HCT116 (cell line): Measurements from ENCODE around the gene CIAO2B. TPM values are rescaled to one million over a fixed set of nuclear protein-coding genes. Genes with fewer than 3 reads are reported as not detected.

ENCODE experiments used
- ATAC-seq: fragments of 200-7000 bp; cut with Tn5 transposase; 2 replicates; pipeline ENCODE4 v1.9.1; 2020; ENCODE audit warnings: mild to moderate bottlenecking, moderate library complexity
- BruUV-seq: library from RNA; stranded (reverse); fragments of 400-500 nt; replicated peaks from 2 replicates; lab custom pipeline; 2021; lab: Mats Ljungman, UMichigan
- CTCF ChIA-PET: fragments of 300-600 bp; sonication (Branson Sonifier 250); formaldehyde crosslinking; loops from one replicate; lab custom pipeline; 2021; ENCODE audit warnings: antibody characterized with exemption; lab: Charles Lee
- POLR2A ChIA-PET: fragments of 300-600, 350-600 bp; sonication (Branson Sonifier 250); formaldehyde crosslinking; loops from one replicate; lab custom pipeline; 2021; ENCODE audit warnings: antibody characterized with exemption; lab: Charles Lee
- RAD21 ChIA-PET, 2 experiments: fragments of 300-600 bp; sonication (Branson Sonifier 250); formaldehyde crosslinking; loops; one replicate each; lab custom pipeline; 2023; ENCODE audit warnings: low total read pairs in 2 of 2; ENCODE audit not compliant: uncharacterized antibody in 2 of 2, unreplicated experiment in 2 of 2, low non-redundant PET in 1 of 2; lab: Charles Lee
- DNase-seq: peaks from one replicate; pipeline ENCODE4 v3.0.0-alpha.2; 2010; ENCODE audit warnings: low read depth, low spot score
- H2AFZ ChIP-seq: fragments of 200-600 bp; shearing (Covaris generic), sonication (generic); 2 replicates; pipeline ENCODE4 v1.6.1; 2017; ENCODE audit warnings: low read depth, mixed run types, mixed read lengths, antibody characterized with exemption, low read length; ENCODE audit not compliant: poor library complexity, severe bottlenecking
- H3K27ac ChIP-seq: 2 replicates; pipeline ENCODE4 v1.5.1; 2012; ENCODE audit warnings: low read depth, low read length
- H3K27me3 ChIP-seq: fragments of 200-600 bp; sonication (generic); 2 replicates; pipeline ENCODE4 v1.6.1; 2016; ENCODE audit warnings: mixed run types, low read length, mixed read lengths; ENCODE audit not compliant: insufficient read depth
- H3K36me3 ChIP-seq, 2 experiments: fragments of 200-500 bp in 1 of 2; fragments of 200-600 bp in 1 of 2; sonication (Bioruptor generic) in 1 of 2; sonication (generic) in 1 of 2; 2 replicates each; pipeline versions ENCODE4 v1.5.1 to v1.6.1; 2014 to 2016; ENCODE audit warnings: low read length in 2 of 2, inconsistent platforms in 1 of 2, mixed read lengths in 1 of 2, mixed run types in 1 of 2; ENCODE audit not compliant: insufficient read depth in 2 of 2, control insufficient read depth in 1 of 2
- H3K4me1 ChIP-seq, 2 experiments: fragments of 200-600 bp in 1 of 2; sonication (generic) in 1 of 2; 2 replicates each; pipeline versions ENCODE4 v1.5.1 to v1.6.1; 2012 to 2017; ENCODE audit warnings: low read length in 2 of 2, inconsistent platforms in 1 of 2, mild to moderate bottlenecking in 1 of 2, mixed read lengths in 1 of 2, mixed run types in 1 of 2, moderate library complexity in 1 of 2; ENCODE audit not compliant: insufficient read depth in 2 of 2, control insufficient read depth in 1 of 2
- H3K4me2 ChIP-seq: fragments of 200-600 bp; sonication (generic); 2 replicates; pipeline ENCODE4 v1.6.1; 2017; ENCODE audit warnings: mixed run types, low read length, mixed read lengths
- H3K4me3 ChIP-seq, 2 experiments: fragments of 200-600 bp in 1 of 2; sonication (generic) in 1 of 2; replicated peaks in 1 of 2; 2 replicates each; pipeline ENCODE4 v1.5.1; 2011 to 2016; ENCODE audit warnings: low read length in 2 of 2, control low read depth in 1 of 2, low read depth in 1 of 2, mild to moderate bottlenecking in 1 of 2, mixed read lengths in 1 of 2, mixed run types in 1 of 2
- H3K79me2 ChIP-seq: fragments of 200-600 bp; sonication (generic); 2 replicates; pipeline ENCODE4 v1.6.1; 2017; ENCODE audit warnings: mild to moderate bottlenecking, mixed run types, low read length, moderate library complexity, mixed read lengths; ENCODE audit not compliant: insufficient read depth
- H3K9ac ChIP-seq: fragments of 200-600 bp; sonication (generic); 2 replicates; pipeline ENCODE4 v1.6.1; 2016; ENCODE audit warnings: low read length, mixed read lengths
- H3K9me2 ChIP-seq: fragments of 200-600 bp; sonication (generic), shearing (Covaris generic); 2 replicates; pipeline ENCODE4 v1.6.1; 2017; ENCODE audit warnings: mixed run types, mild to moderate bottlenecking, moderate library complexity; ENCODE audit not compliant: insufficient read depth
- H3K9me3 ChIP-seq, 2 experiments: fragments of 200-500 bp in 1 of 2; fragments of 200-600 bp in 1 of 2; sonication (Bioruptor generic) in 1 of 2; sonication (generic) in 1 of 2; 2 replicates each; pipeline ENCODE4 v1.6.1; 2014 to 2017; ENCODE audit warnings: low read length in 2 of 2, mixed read lengths in 2 of 2, inconsistent platforms in 1 of 2, low read depth in 1 of 2, mild to moderate bottlenecking in 1 of 2, mixed run types in 1 of 2, moderate library complexity in 1 of 2; ENCODE audit not compliant: control insufficient read depth in 1 of 2, insufficient read depth in 1 of 2
- H4K20me1 ChIP-seq: fragments of 200-600 bp; sonication (generic), shearing (Covaris generic); 2 replicates; pipeline ENCODE4 v1.6.1; 2017; ENCODE audit warnings: mixed run types, mild to moderate bottlenecking, moderate library complexity; ENCODE audit not compliant: insufficient read depth
- ATF3 ChIP-seq: IDR thresholded peaks from 2 replicates; pipeline ENCODE4 v1.6.1; 2012
- CBX3 ChIP-seq: IDR thresholded peaks from 2 replicates; pipeline ENCODE4 v1.6.1; 2012; ENCODE audit warnings: low read depth
- CEBPB ChIP-seq: IDR thresholded peaks from 2 replicates; pipeline ENCODE4 v1.6.1; 2012; ENCODE audit warnings: low read depth
- CTCF ChIP-seq, 3 experiments: fragments of 200-600 bp in 1 of 3; sonication (generic) in 1 of 3; IDR thresholded peaks in 2 of 3; conservative IDR thresholded peaks in 1 of 3; 2 replicates each; pipeline ENCODE4 v1.5.1; 2012 to 2017; ENCODE audit warnings: low read depth in 2 of 3, low read length in 2 of 3, antibody characterized with exemption in 1 of 3, borderline replicate concordance in 1 of 3, control low read depth in 1 of 3, mild to moderate bottlenecking in 1 of 3, mixed read lengths in 1 of 3, mixed run types in 1 of 3, moderate library complexity in 1 of 3; ENCODE audit not compliant: insufficient read depth in 1 of 3
- EGR1 ChIP-seq: IDR thresholded peaks from 2 replicates; pipeline ENCODE4 v1.6.1; 2012; ENCODE audit warnings: low read depth
- EZH2 ChIP-seq: fragments of 200-600 bp; sonication (generic); IDR thresholded peaks from 2 replicates; pipeline ENCODE4 v1.6.1; 2017; ENCODE audit warnings: antibody characterized with exemption, mixed run types
- EZH2phosphoT487 ChIP-seq: fragments of 200-600 bp; IDR thresholded peaks from 2 replicates; pipeline ENCODE4 v1.6.1; 2018; ENCODE audit warnings: antibody characterized with exemption, borderline replicate concordance
- JUND ChIP-seq: IDR thresholded peaks from 2 replicates; pipeline ENCODE4 v1.6.1; 2012
- MAX ChIP-seq: IDR thresholded peaks from 2 replicates; pipeline ENCODE4 v1.6.1; 2012
- POLR2A ChIP-seq: IDR thresholded peaks from 2 replicates; pipeline ENCODE4 v1.7.0; 2011; ENCODE audit warnings: borderline replicate concordance; ENCODE audit not compliant: insufficient read depth, insufficient read length; ENCODE audit errors: extremely low read depth
- POLR2AphosphoS5 ChIP-seq: IDR thresholded peaks from 2 replicates; pipeline ENCODE4 v1.6.1; 2011; ENCODE audit warnings: mild to moderate bottlenecking, low read depth, low read length, moderate library complexity
- RAD21 ChIP-seq: IDR thresholded peaks from 2 replicates; pipeline ENCODE4 v1.6.1; 2012; ENCODE audit warnings: low read depth, mild to moderate bottlenecking
- SIN3A ChIP-seq: IDR thresholded peaks from 2 replicates; pipeline ENCODE4 v1.6.1; 2012; ENCODE audit warnings: low read depth
- SP1 ChIP-seq: IDR thresholded peaks from 2 replicates; pipeline ENCODE4 v1.6.1; 2012; ENCODE audit warnings: low read depth
- SRF ChIP-seq: IDR thresholded peaks from 2 replicates; pipeline ENCODE4 v1.6.1; 2012; ENCODE audit warnings: low read depth
- TCF7L2 ChIP-seq: IDR thresholded peaks from 2 replicates; pipeline ENCODE4 v1.7.0; 2011; ENCODE audit warnings: borderline replicate concordance, inconsistent platforms; ENCODE audit not compliant: insufficient read depth, insufficient read length; ENCODE audit errors: extremely low read depth
- ZFX ChIP-seq: fragments of 450-650 bp; IDR thresholded peaks from 2 replicates; pipeline ENCODE4 v1.6.1; 2017
- intact Hi-C: fragments of 100-400 bp; cut with micrococcal nuclease; formaldehyde crosslinking; loops from 2 replicates; pipeline ENCODE4 v1.10.0; 2022
- total RNA-seq: library from RNA; stranded (reverse); gene quantifications from one replicate; pipeline ENCODE4 v1.2.1, GENCODE V29; 2021; ENCODE audit not compliant: unreplicated experiment

Gene CIAO2B
- total RNA-seq, 1 experiment from 2014 or later, result 113 TPM

- Histone ChIP-seq H3K27me3 (no peaks in the 10 kb centered on the region), H3K9me2 (no peaks in the 10 kb centered on the region), H3K9me3 (no peaks in the 10 kb centered on the region), H3K36me3 (no peaks in the 10 kb centered on the region), H2AFZ (no peak overlapping the region), H3K27ac (no peak overlapping the region), H4K20me1 (no peaks in the 10 kb centered on the region), H3K9ac (no peak overlapping the region), H3K79me2 (no peaks in the 10 kb centered on the region), H3K4me3 (no peak overlapping the region), H3K4me1 (peaks cover 0 to 13% of the 10 kb centered on the region in 2 experiments; a peak in 2 of 4 replicates), H3K4me2 (no peak overlapping the region)
- ChIA-PET POLR2A (no interaction called here), RAD21 (no interaction called here), CTCF (no interaction called here)
- BruUV-seq, result no TSS peak
- ATAC-seq, result no peak
- no peak for DNase-seq
- intact Hi-C loops, result no loop called here
- no peak for TF ChIP-seq EZH2
- no peak for TF ChIP-seq POLR2A
- no peak for TF ChIP-seq CEBPB
- no peak for TF ChIP-seq JUND
- TF ChIP-seq SP1, result no peak
- no peak for TF ChIP-seq RAD21
- no peak for TF ChIP-seq CTCF (IDR thresholded peaks at IDR 0.05 in 2 of 3, conservative IDR thresholded peaks at IDR 0.05 in 1 of 3; ENCODE audit: borderline replicate concordance in 1 of 3, insufficient read depth in 1 of 3, low read depth in 2 of 3, low read length in 2 of 3)
- TF ChIP-seq POLR2AphosphoS5, result no peak
- TF ChIP-seq EGR1, result no peak
- no peak for TF ChIP-seq SRF
Observed at GRCh38 chr16:66913711-66914110, 20.5 kb downstream of the CIAO2B start.

GRCh38 chr16:66913081-66913480 is 21.1 kb downstream of the CIAO2B start:
- RAD21 ChIA-PET, result no interaction called here

More at GRCh38 chr16:66913081-66913480, 21.1 kb downstream of the CIAO2B start:
- ATAC-seq, result no peak
- Histone ChIP-seq H3K4me3 (no peak overlapping the region), H3K36me3 (no peaks in the 10 kb centered on the region), H3K27me3 (no peaks in the 10 kb centered on the region), H3K9me3 (no peaks in the 10 kb centered on the region), H3K79me2 (no peaks in the 10 kb centered on the region), H3K9me2 (no peaks in the 10 kb centered on the region), H4K20me1 (no peaks in the 10 kb centered on the region), H3K27ac (no peak overlapping the region), H3K4me1 (peaks cover 0 to 13% of the 10 kb centered on the region in 2 experiments; a peak in 2 of 4 replicates), H3K4me2 (no peak overlapping the region), H2AFZ (no peak overlapping the region), H3K9ac (no peak overlapping the region)
- intact Hi-C loops, result no loop called here
- CTCF ChIA-PET, result no interaction called here
- no peak for DNase-seq
- no peak for TF ChIP-seq EZH2phosphoT487
- TF ChIP-seq SIN3A, result no peak
- TF ChIP-seq CTCF (IDR thresholded peaks at IDR 0.05 in 2 of 3, conservative IDR thresholded peaks at IDR 0.05 in 1 of 3; ENCODE audit: borderline replicate concordance in 1 of 3, insufficient read depth in 1 of 3, low read depth in 2 of 3, low read length in 2 of 3), result no peak
- TF ChIP-seq RAD21, result no peak
- TF ChIP-seq POLR2AphosphoS5, result no peak
- no peak for TF ChIP-seq ZFX
- no peak for TF ChIP-seq EGR1
- TF ChIP-seq CBX3, result no peak
- no peak for TF ChIP-seq TCF7L2
- TF ChIP-seq POLR2A, result no peak
- TF ChIP-seq ATF3, result no peak
- TF ChIP-seq MAX, result no peak
- TF ChIP-seq CEBPB, result no peak
- BruUV-seq, result no TSS peak
- POLR2A ChIA-PET, result no interaction called here
